Bronchial smooth muscle cell (primary cell): ENCODE data around the gene MAPK7. TPM values are rescaled to one million over a fixed set of nuclear protein-coding genes. Genes with fewer than 3 reads are reported as not detected.

ENCODE experiments used
- total RNA-seq: library from RNA; depleted of rRNA; stranded (reverse); fragments of >200 nt; gene quantifications from 2 replicates; pipeline ENCODE4 v1.2.1, GENCODE V29; 2014

Gene MAPK7
- 10.4 and 17.4 TPM in 2 replicates for total RNA-seq

DNA sequence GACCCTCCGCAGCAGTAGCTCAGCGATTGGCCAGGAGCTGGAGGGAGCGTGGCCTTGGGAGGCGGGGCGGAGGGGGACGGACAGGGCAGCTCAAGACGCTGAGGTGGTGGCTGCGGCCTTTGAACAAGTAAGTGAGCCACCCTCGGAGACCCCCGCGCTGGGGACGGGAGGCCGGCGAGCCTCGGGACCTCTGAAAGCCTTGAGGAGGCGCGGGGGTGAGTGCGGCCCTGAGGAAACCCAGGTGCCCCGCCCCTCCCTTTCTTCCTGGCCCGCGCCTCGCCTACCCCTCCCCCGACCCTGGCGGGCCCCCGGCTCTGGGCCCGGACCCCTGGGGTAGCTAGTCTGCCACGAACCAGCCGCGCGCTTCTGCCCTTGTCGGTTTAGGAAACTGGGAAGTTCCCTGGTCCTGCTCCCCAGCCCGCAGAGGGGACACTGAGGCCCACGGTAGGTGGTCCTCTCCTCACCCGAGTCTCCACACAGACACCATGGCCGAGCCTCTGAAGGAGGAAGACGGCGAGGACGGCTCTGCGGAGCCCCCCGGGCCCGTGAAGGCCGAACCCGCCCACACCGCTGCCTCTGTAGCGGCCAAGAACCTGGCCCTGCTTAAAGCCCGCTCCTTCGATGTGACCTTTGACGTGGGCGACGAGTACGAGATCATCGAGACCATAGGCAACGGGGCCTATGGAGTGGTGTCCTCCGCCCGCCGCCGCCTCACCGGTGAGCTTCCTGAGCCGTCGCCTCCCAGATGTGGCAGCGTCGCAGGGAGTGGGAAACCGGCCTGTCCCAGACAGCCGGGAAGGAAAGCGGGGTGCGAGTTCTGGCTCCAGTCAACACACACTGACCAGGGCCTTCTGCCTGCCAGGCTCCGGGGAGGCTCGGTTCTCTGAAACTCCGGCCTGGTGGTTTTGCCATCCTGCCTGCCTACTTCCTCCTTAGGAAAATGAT lies at the start of gene MAPK7:
TSS of gene MAPK7 (plus strand) at position 83 of the 945 bp plus-strand sequence. CDS start at position 486, 403 bp downstream.

DNA sequence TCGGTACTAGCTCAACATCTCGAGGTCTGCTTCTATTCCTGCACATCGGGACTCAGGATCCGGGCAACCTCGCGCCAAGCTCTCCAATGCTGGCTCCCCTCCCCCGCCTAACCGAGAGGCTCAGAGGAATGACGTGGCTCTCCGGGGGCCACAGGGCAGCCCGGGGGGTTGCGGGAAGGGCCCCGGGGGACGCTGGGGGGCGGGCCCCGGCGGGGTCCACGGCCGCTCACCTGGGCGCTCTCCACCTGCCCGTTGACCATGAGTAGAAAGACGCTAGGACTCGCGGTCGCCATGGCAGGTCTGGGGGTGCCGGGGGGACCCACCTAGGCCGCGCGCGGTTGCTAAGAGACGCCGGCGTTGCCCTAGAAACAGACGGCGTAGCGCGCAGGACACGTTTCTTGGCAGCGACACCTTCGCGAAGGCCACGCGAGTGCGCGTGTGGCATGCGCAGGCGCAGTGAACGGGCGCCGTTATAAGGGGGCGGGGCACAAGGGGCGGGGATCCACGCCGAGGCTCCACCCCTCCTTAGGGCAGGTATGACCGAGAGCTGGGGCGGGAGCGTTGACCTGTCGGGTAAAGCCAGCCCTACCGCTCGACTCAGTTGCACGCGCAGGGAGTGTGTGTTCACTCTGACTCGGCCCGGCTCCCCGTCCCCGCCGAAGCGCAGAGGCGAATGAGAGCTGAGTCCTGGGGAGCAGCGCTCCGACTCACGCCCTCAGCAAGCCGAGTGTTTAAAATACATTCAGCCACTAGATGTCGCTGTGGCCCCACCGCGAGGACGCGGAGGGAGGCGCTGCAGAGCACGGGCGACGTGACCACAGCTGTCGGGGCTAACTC lies 15.8 kb upstream of the MAPK7 start, which contains the start of gene B9D1:
TSS of gene B9D1 (minus strand) at position 447 of the 837 bp plus-strand sequence. CDS start at position 293, 154 bp downstream.

DNA sequence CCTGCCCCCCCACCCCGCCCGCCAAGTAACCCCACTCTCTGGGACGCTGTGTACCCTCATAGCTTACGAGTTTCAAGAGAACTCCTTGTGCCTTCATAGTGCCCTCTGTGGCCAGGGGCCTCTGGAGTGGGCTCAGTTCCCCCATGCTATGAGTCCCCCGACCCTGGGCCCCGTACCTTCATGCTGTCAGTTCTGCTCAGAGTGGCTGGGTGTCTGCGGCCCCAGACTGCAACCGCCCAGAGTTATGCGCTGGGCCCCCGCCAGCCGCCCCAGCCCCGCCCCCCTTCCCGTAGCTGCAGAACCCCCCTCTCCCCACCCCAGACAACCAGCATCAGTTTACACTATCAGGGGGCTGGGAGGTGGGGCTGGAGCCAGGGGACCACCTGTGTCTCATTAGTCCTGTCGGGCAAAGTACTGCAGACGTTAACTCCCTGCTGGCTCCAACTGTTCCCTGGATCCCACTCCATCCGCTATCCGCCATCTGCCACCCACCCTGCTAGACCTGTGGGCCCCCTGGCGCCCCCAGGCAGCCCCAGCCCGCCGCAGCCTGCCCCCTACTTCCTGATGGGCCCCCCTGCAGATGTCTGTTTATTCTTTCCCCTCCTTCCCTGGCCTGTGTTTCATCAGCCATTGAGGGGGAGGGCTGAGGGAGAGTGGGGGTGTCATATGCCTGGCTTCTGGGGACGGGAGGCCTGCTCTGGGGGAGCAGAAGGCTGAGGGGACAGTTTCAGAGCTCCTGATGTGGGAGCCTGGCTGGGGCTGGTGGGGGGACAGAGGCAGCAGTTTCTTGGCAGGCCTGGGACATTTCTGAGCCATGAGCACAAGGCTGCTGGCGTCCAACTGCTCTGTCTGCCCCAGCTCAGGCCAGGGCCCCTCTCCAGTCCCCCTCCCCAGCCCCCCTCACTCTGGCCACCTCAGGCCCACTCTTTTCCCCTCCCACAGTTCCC lies 8.9 kb downstream of the MAPK7 start, which contains the start of gene MFAP4:
TSS of gene MFAP4 (minus strand) at position 217 of the 947 bp plus-strand sequence. CDS start at position 182, 35 bp downstream.

DNA sequence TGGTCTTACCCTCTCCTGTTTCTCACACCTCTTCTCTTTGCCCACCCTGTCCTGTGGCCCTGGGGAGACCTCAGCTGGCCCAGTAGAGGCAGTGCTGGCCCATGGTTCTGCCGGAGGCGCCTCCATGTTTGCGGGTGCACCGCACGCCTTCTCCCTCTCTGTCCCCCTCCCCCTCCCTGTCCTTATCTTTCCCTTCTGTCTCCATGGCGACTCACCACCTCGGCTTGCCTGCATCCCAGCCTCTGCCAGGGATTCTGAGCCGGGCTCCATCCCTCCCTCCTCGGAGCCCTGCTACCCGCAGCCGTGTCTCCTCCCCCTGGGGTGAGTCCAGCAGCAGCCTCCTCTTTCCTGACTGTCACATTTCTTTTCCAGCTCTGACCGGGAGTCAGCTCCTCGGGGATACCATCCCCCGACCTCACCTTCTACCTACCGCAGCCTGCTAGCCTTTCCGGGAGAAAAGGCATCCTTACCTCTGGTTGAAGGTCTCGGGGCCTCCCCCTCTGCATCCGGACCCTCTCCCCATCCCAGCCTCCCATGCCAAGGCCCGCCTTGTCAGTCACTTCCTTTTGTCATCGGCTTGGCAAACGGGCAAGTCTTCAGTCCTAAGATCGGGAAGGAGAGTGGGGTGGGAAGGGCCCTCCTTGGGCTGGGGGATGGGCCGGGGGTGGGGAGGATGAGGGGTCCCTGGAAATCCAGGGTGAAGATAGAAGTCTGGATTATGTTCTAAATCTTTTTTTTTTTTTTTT lies 32.8 kb downstream of the MAPK7 start, which contains the start of gene RNF112:
TSS of gene RNF112 (plus strand) at position 358 of the 746 bp plus-strand sequence. CDS start at position 535, 177 bp downstream.

Other genes starting within 250 kb of the MAPK7 start
- 18.8 and 23.9 TPM in 2 replicates for gene EPN2, start 141.1 kb upstream of the MAPK7 start, total RNA-seq
- gene B9D1, start 15.8 kb upstream of the MAPK7 start, total RNA-seq = 30.5 and 44.1 TPM in 2 replicates
- gene MFAP4, start 8.7 kb downstream of the MAPK7 start, total RNA-seq = 47.1 and 105 TPM in 2 replicates
- 0.34 and 1.4 TPM in 2 replicates for gene RNF112, start 32.7 kb downstream of the MAPK7 start, total RNA-seq
- gene SLC47A1, start 155.4 kb downstream of the MAPK7 start, total RNA-seq = 0.16 TPM in 1 of 2 replicates, not detected in the other